Middle frontal gyrus (tissue), 1 donor: ENCODE results near the gene FAM20C.

Experiments
- DNase-seq: peaks from one replicate; pipeline ENCODE4 v3.0.0-alpha.2; 2015; ENCODE audit warnings: low spot score; ENCODE audit errors: extremely low spot score

Gene FAM20C

DNA sequence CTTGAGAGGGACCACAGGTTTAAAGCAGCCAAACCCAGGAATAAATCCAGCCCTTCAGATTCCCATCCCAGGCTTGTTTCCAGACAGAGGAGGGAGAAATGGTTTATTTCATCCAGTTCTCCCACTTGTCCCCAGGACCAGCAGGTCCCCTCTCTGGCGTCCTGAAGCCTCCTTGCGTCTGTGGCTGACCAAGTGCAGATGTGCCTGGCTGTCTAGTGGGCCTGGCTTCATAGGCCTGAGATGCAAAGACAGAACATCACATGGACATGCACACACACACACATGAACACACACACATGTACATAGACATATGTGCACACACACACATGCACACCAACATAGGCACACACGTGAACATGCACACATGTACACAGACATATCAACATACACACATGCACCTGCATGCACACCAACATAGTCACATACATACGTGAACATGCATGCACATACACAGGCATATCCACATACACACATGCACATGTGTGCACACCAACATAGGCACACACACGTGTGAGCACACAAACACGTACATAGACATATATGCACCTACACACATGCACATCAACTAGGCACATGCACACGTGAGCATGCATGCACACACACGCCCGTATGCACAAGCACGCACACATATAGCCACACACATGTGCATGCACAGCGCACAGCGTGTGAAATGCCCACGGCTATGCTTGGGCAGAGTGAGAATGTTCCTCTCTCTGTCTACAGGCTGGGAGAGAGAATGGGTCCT, 108.3 kb downstream of the FAM20C start:
- no peak for DNase-seq

- no peak for DNase-seq
Observed at GRCh38 chr7:301291-302053, 109.1 kb downstream of the FAM20C start.

GRCh38 chr7:302054-302992, 110.0 kb downstream of the FAM20C start:
- no peak for DNase-seq

- no peak for DNase-seq
Observed at GRCh38 chr7:303425-303824, 111.1 kb downstream of the FAM20C start.

- DNase-seq: no peak
Observed at GRCh38 chr7:303884-304573, 111.7 kb downstream of the FAM20C start.

GRCh38 chr7:304574-305409, 112.4 kb downstream of the FAM20C start:
- no peak for DNase-seq

GRCh38 chr7:305410-306151, 113.2 kb downstream of the FAM20C start:
- no peak for DNase-seq

- no peak for DNase-seq
Observed at GRCh38 chr7:307970-308369, 115.6 kb downstream of the FAM20C start.

DNA sequence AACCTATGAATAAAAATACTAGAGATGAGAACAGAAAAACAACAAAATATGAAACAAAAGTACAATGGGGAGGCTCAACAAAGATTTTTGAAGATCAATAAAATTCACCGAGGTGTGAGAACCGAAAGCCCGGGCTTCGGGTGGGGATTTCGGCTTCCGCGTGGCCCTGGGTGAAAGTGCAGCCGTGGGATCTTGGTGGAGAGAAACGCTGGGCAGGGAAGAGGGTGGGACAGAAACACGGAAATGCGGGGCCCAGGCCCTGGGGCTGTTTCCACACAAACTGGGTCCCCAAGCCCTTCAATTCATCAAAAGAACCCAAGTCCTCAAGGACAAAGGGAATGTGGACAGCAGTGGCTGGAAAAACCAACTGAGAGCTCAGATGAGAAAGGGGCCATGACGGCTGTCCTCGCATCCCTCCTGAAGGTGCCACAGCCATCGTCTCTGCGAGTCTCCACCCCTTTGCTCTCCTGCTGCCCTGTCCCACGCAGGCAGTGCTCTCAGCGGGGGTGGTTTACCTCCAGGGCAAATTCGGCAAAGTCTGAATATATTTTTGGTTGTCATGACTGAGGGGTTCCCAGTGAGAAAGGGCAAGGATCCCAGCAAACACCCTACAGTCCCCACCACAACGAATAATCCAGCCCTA, 117.3 kb downstream of the FAM20C start:
- no peak for DNase-seq
